Activated CD4-positive, alpha-beta T cell treated with anti-CD3 and anti-CD28 coated beads for 24 hours (primary cell): ENCODE data around the gene NAPA.

Experiments
- DNase-seq, 2 donors: peaks; one replicate each; pipeline ENCODE4 v3.0.0-alpha.2; 2020; ENCODE audit warnings: low read depth in 2 of 2

NAPA gene

DNA sequence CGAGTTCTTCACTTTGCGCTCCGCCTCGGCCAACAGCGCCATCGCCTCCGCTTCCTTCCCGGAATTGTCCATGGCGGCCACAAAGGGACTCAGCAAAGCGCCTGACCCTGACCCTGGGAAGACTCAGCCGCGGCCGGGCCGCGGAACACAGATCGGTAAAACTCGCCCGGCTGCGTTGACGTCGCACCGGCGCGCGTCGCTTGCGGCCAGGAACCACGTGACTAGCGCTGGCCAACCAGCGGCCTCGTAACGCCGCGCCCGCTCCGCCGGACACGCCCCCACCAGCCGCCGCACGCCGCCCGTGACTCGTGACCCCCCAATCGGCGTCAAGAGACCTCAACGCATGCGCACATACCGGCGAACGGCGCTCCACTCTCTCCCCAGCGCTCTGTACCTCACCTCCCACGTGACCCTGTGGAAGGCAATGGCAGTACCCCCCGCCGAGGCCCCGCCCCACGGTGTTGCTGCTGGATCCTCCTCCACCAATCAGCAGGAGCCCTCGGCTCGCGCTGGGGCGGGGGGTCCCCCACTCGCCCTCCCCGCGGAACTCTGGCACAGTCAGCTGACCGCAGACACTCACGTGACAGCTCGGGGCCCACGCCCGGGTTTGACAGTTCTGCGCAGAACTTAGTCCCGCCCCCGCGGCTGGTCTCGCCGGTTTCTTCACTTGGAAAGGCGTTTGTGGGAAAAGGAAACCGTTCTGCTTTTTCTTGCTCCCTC lies at the start of gene NAPA:
Gene NAPA, minus strand, starts transcription at position 195 of the 720 bp plus-strand sequence. Its CDS starts 123 bp downstream, at position 72.
- peak; percentile 100 for DNase-seq

- DNase-seq, result no peak
These were observed 49.2 kb upstream of the NAPA start for GRCh38 chr19:47564081-47564480.

GRCh38 chr19:47561440-47562057 lies 46.7 kb upstream of the NAPA start:
- no peak for DNase-seq

DNA sequence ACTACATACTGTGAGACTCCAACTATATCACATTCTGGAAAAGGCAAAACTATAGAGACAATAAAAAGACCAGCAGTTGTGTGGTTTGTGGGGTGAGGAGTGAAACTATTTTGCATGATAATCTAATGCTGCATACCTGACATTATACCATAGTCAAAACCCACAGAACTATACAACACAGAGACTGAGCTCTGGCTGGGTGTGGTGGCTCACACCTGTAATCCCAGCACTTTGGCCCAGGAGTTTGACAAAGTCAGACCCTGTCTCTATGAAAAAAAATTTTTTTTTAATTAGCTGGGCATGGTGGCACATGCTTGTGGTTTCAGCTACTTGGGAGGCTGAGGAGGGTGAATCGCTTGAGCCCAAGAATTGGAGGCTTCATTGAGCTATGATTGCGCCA lies 46.1 kb upstream of the NAPA start:
- DNase-seq, result no peak

DNA sequence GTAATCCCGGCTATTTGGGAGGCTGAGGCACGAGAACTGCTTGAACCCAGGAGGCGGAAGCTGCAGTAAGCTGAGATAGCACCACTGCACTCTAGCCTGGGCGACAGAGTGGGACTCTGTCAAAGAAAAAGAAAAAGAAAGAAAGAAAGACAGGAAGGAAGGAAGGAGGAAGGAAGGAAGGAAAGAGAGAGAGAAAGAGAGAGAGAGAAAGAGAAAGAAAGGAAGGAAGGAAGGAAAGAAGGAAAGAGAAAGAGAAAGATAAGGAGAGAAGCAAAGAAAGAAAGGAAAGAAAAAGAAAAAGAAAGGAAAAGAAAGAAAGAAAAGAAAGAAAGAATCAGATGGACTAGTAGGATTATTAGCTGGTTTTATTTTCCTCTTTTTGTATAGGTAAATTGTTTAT lies 35.3 kb upstream of the NAPA start:
- DNase-seq, result no peak

- no peak for DNase-seq
These were observed 34.5 kb upstream of the NAPA start for GRCh38 chr19:47549261-47549862.

DNA sequence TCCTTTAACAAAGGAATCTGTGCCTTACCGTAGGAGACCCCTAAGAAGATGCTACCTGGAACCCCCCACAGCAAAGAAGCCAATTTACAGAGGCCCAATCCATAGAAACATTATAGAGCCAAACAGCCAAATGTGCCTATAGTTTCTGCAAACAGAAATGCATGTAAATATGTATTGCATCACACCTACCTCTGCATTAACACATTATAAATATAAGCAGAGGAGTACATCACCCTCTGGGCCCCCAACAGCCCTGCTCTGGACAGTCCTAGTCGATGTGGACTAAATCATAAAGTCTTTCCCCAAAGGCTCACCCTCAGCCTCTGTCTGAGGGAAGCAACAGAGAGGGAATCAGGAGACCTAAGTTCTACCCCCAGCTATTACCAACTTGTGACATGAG lies 32.3 kb upstream of the NAPA start:
- no peak for DNase-seq

DNA sequence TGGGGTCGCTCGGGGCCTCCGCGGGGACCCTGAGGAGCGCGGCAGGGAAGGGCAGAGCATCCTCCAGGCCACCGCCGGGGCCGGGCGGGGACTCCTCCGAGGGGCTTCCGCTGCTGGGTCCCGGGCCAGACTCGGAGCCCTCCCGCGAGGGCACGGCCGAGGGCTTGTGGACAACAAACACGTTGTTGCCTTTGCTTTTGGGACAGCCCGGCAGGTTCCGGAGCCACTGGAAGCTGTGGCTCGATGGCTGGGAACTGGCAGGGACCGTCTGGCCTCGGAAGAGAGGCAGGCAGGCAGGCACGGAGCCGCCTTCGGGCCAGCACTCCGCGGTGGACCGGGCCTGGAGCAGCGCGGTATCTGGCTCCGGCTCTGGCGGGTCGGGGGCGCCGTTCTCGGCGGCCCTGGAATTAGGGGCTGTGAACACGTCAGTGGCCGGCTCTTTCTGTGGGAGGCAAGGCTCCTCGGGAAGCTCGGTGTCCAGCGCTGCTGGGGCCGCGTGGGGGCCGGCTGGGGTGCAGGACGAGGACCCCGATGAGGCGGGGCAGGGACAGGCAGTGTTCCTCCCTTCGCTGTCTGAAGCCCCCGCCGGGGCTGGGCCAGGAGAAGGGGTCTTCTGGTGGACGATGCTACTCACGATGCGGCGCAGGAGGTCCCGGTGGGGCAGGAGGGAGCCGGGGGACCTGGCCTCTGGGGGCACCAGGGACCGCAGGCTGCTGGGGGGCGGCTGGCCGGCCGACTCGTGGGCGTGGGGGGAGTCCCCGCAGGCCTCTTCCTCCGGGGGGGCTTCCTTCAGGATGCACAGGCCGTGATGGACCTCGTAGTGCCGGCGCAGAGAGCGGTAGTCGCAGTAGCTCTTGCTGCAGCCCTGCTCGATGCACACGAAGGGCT lies 30.4 kb upstream of the NAPA start:
- peak in 1 of 2 donors; percentile 1 for DNase-seq

GRCh38 chr19:47544476-47544875 lies 29.6 kb upstream of the NAPA start:
- no peak for DNase-seq

GRCh38 chr19:47544075-47544474 lies 29.2 kb upstream of the NAPA start:
- no peak for DNase-seq

GRCh38 chr19:47542030-47542475 lies 27.2 kb upstream of the NAPA start:
- no peak for DNase-seq

- DNase-seq, result no peak
These were observed 26.7 kb upstream of the NAPA start for GRCh38 chr19:47541518-47541917.

DNA sequence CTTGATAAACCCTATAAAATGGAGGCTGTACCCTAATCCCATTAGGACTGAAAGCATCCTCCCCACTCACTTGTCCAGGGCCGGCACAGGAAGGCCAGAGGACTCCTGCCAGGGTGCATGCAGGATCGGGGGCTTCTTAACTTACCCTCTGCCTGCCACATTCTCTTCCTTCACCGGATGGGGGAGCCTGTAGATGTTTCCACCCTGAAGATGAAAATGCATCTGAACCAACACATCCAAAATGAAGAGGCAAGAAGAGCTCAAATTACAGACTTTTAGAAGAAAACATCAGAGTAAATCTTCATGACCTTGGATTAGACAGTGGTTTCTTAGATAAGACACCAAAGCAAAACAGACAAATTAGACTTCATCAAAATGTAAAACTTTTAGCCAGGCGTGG lies 25.9 kb upstream of the NAPA start:
- no peak for DNase-seq

- DNase-seq, result no peak
These were observed 25.0 kb upstream of the NAPA start for GRCh38 chr19:47539747-47540311.

GRCh38 chr19:47538812-47539211 lies 23.9 kb upstream of the NAPA start:
- no peak for DNase-seq

DNA sequence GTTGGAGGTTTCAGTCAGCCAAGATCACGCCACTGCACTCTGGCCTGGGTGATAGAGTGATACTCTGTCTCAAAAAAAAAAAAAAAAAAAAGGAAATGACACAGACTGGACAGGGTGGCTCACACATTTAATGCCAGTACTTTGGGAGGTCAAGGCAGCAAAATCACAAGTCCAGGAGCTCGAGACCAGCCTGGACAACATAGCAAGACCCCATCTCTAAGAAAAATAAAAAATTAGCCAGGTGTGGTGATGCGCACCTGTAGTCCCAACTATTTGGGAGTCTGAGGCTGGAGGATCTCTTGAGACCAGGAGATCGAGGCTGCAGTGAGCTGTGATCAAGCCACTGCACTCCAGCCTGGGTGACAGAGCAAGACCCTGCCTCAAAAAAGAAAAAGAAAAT lies 22.6 kb upstream of the NAPA start:
- no peak for DNase-seq

- DNase-seq, result no peak
These were observed 19.8 kb upstream of the NAPA start for GRCh38 chr19:47534628-47535027.

- DNase-seq, result no peak
These were observed 17.0 kb upstream of the NAPA start for GRCh38 chr19:47531640-47532387.

- no peak for DNase-seq
These were observed 14.3 kb upstream of the NAPA start for GRCh38 chr19:47529018-47529742.

- no peak for DNase-seq
These were observed 11.9 kb upstream of the NAPA start for GRCh38 chr19:47526798-47527197.
